Measurements from ENCODE around the gene ATP6V1E1. TPM values are rescaled to one million over a fixed set of nuclear protein-coding genes. Genes with fewer than 3 reads are reported as not detected.

Gene ATP6V1E1
- total and polyA plus RNA-seq, 9 of the 15 experiments (the other 6 are each of a cell fraction or from before 2014, with no cell fraction given): 122 to 249 (median 179) TPM

- TF ChIP-seq AFF1 (IDR thresholded peaks at IDR 0.05; ENCODE audit: low read depth in 1 of 2, partially characterized antibody in 2 of 2) (peak in 1 of 2 experiments; percentile 91), CHD1 (IDR thresholded peaks at IDR 0.05; ENCODE audit: low read length) (peak; percentile 20), ZFP1 (CRISPR knock-in tag; IDR thresholded peaks at IDR 0.05) (no peak), HOXB6 (CRISPR knock-in tag; IDR thresholded peaks at IDR 0.05; ENCODE audit: borderline replicate concordance) (peak; percentile 87), NKRF (IDR thresholded peaks at IDR 0.05; ENCODE audit: borderline replicate concordance) (peak; percentile 60; the same call in 1 of the 2 replicates), TEAD4 (IDR thresholded peaks at IDR 0.05; ENCODE audit: low read length) (peak; percentile 47; the same call in 1 of the 2 replicates), TEAD4 (CRISPR knock-in tag; IDR thresholded peaks at IDR 0.05; ENCODE audit: borderline replicate concordance) (no peak), MAFK (IDR thresholded peaks at IDR 0.05; ENCODE audit: low read length) (no peak), HES1 (IDR thresholded peaks at IDR 0.05; ENCODE audit: low read depth) (0 out of 2 replicates have a peak, but pooled peaks have one; percentile 17), ZBTB17 (CRISPR knock-in tag; IDR thresholded peaks at IDR 0.05) (0 out of 2 replicates have a peak, but pooled peaks have one; percentile 54), BRD9 (IDR thresholded peaks at IDR 0.05; ENCODE audit: low read depth, partially characterized antibody) (peak; percentile 93), FOXK2 (conservative IDR thresholded peaks at IDR 0.05 in 1 of 2, IDR thresholded peaks at IDR 0.05 in 1 of 2; ENCODE audit: low read depth in 2 of 2) (peak in 1 of 2 experiments; percentile 38; a peak in 1 of 4 replicates), CBX2 (IDR thresholded peaks at IDR 0.05; ENCODE audit: insufficient read depth, low read length, poor library complexity, severe bottlenecking) (no peak), ID3 (CRISPR knock-in tag; IDR thresholded peaks at IDR 0.05) (no peak), ID3 (tag; IDR thresholded peaks at IDR 0.05) (peak; percentile 19; the same call in 1 of the 2 replicates), XRCC5 (IDR thresholded peaks at IDR 0.05; ENCODE audit: low read depth, low read length) (no peak), ZFP36 (IDR thresholded peaks at IDR 0.05; ENCODE audit: low read depth, low read length, partially characterized antibody) (no peak), ZNF121 (CRISPR knock-in tag; conservative IDR thresholded peaks at IDR 0.05) (no peak)
Observed at GRCh38 chr22:17638182-17638431, 9.6 kb upstream of the ATP6V1E1 start (continued).
